Heart left ventricle (tissue), 13 donors: Measurements from ENCODE around the gene ENTR1.

ENCODE experiments used
- CTCF ChIP-seq, 12 donors: fragments of 200-600 bp; sonication (generic) in 4 of 12; IDR thresholded peaks; one replicate each; pipeline versions ENCODE4 v1.5.0 to v1.8.0; 2018 to 2022; ENCODE audit warnings: antibody characterized with exemption in 12 of 12, mild to moderate bottlenecking in 5 of 12
- POLR2A ChIP-seq, 2 donors: fragments of 450-650 bp; IDR thresholded peaks; one replicate each; pipeline ENCODE4 v1.6.1; 2017; ENCODE audit warnings: antibody characterized with exemption in 2 of 2, mild to moderate bottlenecking in 2 of 2, moderate library complexity in 2 of 2
- donor health status: ischemic (EF 13 %, LVEDD 7.1; RV severe dilation, severe dysfunction).
- donor health status: DM: no; HTN: yes; CAD: no.
- donor health status: DM: no; HTN: no; CAD: no.
- donor health status: ischemic (EF 25% LVEDD 6.9; RV normal size, moderate dysfunction).
- donor health status: ischemic (EF 25% LVEDD 5.7; RV mildly dilated, moderate dysfunction).
- donor health status: ischemic (EF 35%, LVEDD 5.7; RV mildly dilated, moderate dysfunction).
- donor health status: nonischemic (EF 11% LVEDD 7.7; RV severe dilation, severe dysfunction).
- donor health status: DM: yes; HTN: yes; CAD: no.
- donor health status: PGD.
- donor health status: ischemic (EF 29% LVEDD 5.4; RV normal size, mild dysfunction).
- donor health status: nonischemic (EF 23%, LVEDD 6.1; RV moderate dilation, normal function).

DNA sequence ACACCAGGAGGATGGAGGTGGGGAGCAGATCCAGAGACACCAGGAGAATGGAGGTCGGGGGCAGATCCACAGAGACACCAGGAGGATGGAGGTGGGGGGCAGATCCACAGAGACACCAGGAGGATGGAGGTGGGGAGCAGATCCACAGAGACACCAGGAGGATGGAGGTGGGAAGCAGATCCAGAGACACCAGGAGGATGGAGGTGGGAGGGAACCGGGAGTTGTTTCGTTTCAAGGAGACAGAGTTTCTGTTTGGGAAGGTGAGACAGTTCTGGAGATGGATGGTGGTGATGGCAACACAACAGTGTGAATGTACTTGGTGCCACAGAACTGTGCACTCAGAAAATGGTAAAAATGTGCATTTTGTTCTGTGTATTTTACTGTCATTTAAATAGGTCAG is 38.2 kb upstream of the ENTR1 start:
- TF ChIP-seq CTCF (IDR thresholded peaks at IDR 0.05): no peak
- no peak for TF ChIP-seq POLR2A (IDR thresholded peaks at IDR 0.05)
